GM19035 (cell line): ENCODE results near the gene LSM8.
"Not testable (repeated sequence)": the region's sequence is repeated elsewhere in the genome, so short reads cannot be mapped to it uniquely, and the experiment has no call there.

ENCODE experiments used
- ATAC-seq: cut with Tn5 transposase; IDR thresholded peaks from one replicate; pipeline ENCODE4 v1.9.1; 2021; ENCODE audit not compliant: unreplicated experiment

The LSM8 gene

GRCh38 chr7:118202061-118202460, 18.1 kb downstream of the LSM8 start:
- ATAC-seq = no peak

GRCh38 chr7:118214051-118214832, 30.3 kb downstream of the LSM8 start:
- peak; percentile 97 for ATAC-seq

- peak; percentile 14 for ATAC-seq
Measured at GRCh38 chr7:118214833-118215182, 30.8 kb downstream of the LSM8 start.

GRCh38 chr7:118217210-118217619, 33.3 kb downstream of the LSM8 start:
- ATAC-seq = no peak

GRCh38 chr7:118218413-118219156, 34.6 kb downstream of the LSM8 start:
- ATAC-seq = no peak

- no peak for ATAC-seq
Measured at GRCh38 chr7:118219157-118219512, 35.2 kb downstream of the LSM8 start.

GRCh38 chr7:118220583-118220982, 36.6 kb downstream of the LSM8 start:
- ATAC-seq = no peak

- ATAC-seq = no peak
Measured at GRCh38 chr7:118222591-118222990, 38.6 kb downstream of the LSM8 start.

- no peak for ATAC-seq
Measured at GRCh38 chr7:118224521-118224920, 40.6 kb downstream of the LSM8 start, which contains the start of gene ANKRD7. Gene ANKRD7 (plus strand): TSS chr7:118224704. CDS start chr7:118224831, 127 bp downstream.

GRCh38 chr7:118232837-118233236, 48.9 kb downstream of the LSM8 start:
- ATAC-seq = no peak

- no peak for ATAC-seq
Measured at GRCh38 chr7:118233799-118234198, 49.8 kb downstream of the LSM8 start.

- no peak for ATAC-seq
Measured at GRCh38 chr7:118239014-118239413, 55.0 kb downstream of the LSM8 start.

GRCh38 chr7:118240320-118240719, 56.4 kb downstream of the LSM8 start:
- ATAC-seq = not testable (repeated sequence)
